NCI-H510A treated with DMSO at 0.1 percent for 48 hours (cell line): ENCODE measurements around the gene ARRDC4.

Source experiments
- DNase-seq: peaks from one replicate; lab custom pipeline; 2025; lab: John Stamatoyannopoulos, UW

ARRDC4 gene, protein sequence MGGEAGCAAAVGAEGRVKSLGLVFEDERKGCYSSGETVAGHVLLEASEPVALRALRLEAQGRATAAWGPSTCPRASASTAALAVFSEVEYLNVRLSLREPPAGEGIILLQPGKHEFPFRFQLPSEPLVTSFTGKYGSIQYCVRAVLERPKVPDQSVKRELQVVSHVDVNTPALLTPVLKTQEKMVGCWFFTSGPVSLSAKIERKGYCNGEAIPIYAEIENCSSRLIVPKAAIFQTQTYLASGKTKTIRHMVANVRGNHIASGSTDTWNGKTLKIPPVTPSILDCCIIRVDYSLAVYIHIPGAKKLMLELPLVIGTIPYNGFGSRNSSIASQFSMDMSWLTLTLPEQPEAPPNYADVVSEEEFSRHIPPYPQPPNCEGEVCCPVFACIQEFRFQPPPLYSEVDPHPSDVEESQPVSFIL

DNA sequence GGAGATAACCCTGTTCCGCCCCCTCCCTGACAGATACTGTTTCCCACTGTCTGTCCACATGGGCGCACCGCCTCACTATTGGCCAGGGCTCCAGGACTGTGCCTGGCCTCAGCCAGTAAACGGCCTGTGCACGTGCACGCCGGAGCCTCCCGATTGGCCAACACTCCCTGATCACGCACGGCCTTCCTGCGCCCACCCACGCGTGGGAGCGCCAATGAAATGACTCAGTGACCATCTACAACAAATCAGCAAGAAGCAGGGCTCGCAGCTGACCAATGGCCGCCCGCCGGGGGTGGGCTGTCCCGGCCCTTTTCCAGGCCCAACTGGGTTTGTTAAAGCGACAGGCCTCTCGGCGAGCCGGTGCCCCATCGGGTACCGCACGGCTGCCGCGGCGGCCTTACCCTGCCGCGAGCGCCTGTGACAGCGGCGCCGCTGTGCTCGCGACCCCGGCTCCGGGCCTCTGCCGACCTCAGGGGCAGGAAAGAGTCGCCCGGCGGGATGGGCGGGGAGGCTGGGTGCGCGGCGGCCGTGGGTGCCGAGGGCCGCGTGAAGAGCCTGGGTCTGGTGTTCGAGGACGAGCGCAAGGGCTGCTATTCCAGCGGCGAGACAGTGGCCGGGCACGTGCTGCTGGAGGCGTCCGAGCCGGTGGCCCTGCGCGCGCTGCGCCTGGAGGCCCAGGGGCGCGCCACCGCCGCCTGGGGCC lies at the start of gene ARRDC4:
ARRDC4 (plus strand) TSS at position 340 of the 703 bp plus-strand sequence; CDS start at position 499, 159 bp downstream.
- DNase-seq, result peak; percentile 80

DNA sequence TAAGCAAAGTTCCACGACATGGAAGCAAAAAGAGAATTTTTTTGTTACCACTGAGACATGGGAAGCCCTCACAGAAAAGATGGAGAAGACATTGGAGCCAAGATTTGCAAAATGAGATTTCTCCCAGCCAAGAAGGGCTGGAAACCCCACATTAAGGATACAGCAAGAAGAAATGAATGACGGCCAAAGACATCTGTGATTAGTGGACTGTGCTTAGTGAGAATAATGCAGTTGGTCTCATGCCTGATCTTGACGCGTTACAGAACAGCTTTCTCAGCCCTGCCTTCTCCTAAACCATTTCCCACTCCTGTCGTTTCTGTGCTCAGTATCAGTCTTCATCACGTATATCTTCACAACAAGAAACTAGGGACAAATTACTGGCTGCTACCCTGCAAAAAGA lies 45.8 kb upstream of the ARRDC4 start:
- DNase-seq, result no peak

DNA sequence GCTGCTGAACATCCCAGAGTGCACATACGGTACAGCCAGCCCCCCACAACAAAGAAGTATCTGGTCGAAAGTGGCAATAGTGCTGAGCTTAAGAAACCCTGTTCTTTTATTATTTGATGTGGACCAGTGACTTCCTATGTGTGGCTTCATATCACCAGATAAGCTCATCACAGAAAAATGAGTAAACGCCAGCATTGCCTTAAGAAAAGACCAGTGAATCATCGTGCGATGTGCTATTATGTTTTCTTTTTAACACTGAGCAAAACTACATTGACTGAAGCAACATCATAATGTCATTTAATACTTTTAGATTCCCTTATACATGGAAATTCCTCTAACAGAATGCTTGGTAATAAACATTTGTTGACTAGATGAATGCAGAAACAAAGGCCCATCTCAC lies 45.2 kb upstream of the ARRDC4 start:
- no peak for DNase-seq

DNA sequence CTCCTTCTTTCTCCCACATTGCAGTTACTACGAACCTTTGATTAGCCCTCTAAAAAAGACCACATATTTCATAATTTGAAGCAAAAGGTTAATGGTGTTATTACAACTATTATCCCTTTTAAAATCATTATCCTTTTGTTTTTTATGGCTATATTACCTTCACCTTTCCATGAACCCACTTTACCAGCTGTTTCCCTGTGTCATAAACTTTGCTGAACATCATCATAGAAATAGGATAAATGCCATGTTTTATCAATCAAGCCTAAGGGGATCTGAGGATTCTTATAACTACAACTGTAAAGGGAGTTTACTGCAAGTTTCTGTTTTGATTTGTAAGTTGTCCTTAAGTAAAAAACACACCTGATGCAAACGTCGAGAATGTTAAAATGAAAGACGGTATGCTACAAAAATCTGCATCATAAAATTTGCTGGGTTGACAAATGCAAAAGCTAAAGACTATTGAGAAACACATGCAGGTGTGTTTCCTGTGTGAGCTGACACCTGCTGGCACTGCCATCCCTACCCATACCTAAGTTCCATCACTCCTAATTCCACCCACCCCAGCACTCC lies 39.1 kb upstream of the ARRDC4 start:
- DNase-seq, result no peak

DNA sequence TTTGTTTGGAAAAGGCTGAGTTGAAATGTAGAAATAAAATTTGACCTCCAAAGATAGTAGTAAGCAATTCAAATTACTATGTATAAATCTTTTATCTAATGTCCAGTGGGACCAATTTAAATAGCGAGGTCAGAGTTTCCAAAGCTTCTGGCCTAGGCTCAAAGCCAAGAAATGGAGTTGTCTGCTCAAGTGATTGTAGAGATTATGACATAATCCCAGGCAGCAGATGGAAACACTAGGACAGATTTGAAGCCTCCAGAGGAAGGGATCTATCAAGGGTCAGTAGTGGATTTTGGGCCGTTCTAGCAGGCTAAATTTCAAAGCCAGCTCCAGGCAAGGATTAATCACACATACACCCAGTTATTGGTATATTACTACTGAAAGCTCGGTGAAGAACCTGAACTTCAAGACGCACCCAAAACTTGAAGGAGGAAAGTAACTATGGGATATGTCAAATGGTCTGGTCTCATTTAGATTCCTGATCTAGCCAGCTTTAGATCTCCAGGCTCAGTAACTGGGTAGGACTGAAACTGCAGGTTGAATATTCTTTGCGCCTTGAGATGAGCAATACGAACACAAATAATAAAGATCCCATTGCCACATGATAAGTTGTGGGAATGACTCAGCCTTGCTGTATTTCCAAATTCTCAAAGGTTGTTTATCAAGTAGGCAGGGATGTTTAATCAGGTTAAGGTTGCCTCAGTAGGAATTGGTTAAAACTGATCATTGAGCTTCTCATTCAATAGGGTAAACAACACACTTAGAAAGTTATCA lies 30.9 kb upstream of the ARRDC4 start:
- no peak for DNase-seq

DNA sequence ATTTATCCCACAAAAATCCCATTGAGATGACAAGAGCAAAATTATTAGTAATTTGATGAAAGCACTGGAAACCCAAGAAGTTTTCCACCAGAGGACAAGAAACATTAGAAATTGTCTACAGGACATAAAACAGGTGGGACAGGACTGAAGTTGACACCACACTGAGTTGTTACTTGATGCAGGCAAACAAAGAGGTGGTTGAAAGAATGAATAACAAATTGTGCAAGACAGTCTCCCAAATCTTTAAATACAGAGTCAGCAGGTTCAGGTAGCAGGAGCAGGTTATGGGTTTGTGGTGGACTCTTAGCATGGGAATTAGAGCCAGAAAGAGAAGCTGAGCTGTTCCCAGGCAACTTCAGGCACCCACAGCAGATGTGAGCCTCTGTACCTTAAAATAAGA lies 30.3 kb upstream of the ARRDC4 start:
- no peak for DNase-seq

DNA sequence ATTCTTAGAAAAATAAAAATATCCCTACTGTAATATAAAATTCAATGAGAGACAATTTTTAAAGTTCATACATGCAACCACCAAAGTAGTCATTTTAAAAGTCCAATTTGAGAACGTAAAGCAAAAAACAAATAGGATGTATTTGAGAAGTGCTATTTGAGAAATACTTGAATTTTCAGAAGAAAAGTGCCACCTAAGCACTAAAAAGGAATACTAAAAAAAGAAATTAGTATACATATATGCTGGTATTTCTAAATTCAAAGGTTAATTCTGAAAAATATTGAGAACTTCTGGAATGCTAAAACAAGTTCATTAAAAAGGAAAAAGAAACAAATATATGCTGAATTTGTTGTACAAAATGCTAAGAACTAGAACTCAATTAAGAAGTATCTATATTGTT lies 29.2 kb upstream of the ARRDC4 start:
- DNase-seq, result no peak

DNA sequence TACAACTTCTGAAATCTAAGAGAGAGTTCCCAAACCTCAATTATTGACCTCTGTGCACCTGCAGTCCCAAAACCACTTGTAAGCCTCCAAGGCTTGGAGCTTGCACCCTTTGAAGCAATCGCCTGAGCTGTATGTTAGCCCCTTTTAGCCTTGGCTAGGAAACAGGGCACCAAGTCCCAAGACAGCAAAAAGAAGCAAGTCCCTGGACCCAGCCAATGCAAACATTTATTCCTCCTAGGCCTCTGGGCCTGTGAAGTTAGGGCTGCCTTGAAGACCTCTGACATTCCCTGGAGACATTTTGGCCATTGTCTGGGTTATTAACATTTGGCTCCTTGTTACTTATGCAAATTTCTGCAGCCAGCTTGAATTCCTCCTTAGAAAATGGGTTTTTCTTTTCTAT lies 26.9 kb upstream of the ARRDC4 start:
- DNase-seq, result no peak

DNA sequence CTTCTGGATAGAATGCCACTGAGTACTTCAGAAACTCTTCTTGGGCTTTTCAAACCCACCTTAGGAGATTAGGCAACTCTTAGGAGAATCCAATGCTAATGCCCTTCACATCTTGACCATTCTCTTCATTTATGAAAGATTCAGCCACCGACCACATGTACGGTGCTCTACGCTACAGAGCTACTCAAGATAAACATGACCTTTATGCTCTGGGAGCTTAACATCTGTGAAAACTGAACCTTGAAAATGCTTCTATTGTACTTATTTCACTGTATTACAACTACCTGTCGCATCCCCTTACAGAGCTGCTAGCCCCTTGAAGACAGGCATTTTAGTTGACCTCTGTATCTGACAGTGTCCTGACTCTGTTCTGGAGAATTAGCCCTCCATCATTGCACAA lies 19.5 kb upstream of the ARRDC4 start:
- DNase-seq, result no peak

DNA sequence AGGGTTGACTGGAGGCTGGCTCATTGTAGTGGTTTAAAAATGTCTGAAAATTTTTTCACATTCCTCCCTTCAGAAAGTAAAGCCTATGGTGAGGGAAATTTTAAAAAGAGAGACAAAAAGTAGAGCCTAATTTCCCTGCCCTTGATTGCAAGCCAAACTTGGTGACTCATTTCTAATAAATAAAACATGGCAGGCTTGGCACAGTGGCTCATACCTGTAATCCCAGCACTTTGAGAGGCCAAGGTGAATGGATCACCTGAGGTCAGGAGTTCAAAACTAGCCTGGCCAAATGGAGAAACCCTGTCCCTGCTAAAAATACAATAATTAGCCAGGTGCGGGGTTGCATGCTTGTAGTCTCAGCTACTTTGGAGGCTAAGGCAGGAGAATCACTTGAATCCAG lies 18.9 kb upstream of the ARRDC4 start:
- no peak for DNase-seq

DNA sequence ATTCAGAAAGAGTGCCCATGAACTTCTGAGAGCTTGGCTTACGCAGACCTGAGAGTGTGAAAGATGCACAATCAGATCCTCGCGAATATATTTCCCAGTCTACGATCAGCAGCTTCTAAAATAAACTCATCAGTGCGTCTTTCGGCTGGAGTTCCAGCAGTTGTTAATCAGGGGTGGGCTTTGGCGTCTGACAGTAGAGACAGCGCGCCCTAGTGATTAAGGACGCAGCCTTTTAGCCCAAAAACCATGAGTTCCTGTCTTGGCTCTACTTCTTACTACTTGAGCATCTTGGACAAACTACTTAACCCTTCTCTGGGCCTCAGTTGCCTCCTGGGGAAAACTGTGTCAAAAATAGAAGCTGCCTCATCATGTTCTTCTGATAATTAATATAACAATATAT lies 15.8 kb upstream of the ARRDC4 start:
- no peak for DNase-seq

DNA sequence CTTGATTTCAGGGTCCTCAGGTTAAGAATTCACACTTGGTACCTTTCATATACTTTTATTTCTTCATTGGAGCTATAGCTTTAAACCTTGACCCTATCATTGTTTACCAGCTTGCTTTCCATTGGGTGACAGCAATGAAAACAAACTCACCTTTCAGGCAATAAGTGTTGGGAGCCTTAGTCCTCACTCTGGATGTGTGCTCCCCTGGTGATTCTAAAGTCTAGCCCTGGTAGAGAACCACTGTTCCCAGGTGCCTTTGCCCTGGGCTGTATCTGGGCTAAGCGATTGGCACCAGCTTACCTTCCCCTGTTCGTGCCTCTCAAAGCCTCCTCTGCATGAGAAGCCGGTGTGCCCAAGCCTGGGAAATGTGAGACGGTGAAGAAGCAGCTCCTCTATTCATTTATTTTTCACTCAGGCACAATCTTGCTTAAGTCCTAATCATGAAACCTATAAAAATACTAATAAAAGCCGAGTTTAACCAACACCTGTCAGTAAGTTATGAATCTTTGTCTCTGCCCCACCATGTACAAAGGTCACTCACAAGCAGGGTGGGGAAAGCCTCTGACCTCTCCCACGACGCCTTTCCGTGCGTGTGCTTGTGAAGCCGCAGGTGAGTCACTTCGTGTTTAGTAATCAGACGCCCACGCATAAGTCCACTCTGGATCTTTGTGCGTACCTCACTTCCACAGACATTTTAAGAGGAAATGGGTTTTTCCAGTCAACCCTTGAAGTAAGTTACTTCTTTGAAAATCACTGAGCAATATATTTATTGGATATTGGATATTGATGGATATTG lies 12.8 kb upstream of the ARRDC4 start:
- no peak for DNase-seq

DNA sequence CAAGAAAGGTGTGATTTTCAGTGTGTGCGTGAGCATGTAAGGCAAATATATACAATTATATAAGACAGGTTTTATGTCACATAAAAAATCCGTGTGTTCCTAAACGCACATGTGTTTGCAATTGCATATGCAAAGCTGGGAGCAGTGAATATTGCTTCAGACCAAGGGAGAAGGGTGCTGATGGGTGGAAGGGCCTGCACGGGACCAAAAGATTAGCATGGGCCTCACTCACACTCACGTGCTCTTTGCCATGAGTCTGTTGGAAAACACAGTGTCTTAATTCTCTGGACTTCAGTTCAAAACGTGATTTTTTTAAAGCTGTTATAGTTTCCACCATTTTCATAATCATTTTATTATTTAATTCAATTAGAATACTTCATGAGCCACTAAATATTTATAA lies 7.2 kb upstream of the ARRDC4 start:
- no peak for DNase-seq

DNA sequence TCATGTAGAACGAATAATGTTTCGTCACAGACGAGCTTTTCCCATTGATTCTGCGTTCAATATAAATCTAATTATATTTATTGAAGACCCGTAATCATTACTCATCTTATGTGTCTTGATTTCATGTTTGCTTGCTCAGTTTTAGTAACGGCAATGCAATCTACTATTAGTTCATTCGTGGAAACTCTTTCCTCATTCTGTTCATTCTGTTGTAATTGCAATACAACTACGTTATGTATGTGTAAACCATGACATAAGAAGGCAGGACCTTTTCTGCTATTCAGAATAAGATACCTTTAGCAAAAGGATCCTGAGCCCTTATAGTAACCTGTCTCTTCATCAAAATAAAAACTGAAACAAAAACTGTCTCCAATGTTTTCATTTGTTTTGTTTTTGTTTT lies 6.8 kb upstream of the ARRDC4 start:
- no peak for DNase-seq

DNA sequence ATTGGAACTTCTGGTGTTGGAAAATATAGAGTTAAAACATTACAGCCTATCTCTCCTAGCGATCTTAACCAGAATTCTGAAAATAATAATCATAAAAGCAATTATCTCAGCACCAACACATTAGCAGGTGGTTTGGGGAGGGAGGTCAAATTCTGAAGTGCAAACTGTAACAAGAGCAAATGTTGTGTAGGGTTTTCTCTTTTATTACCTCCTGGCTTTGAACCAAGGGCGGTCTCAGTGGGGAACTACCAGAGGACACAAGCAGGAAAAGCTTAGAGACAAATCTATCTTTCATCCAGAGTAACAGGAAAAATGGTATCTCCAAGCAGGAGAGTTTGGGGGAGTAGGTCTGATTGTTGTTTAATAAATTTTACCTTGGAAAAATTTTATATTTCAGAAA lies 5.5 kb upstream of the ARRDC4 start:
- no peak for DNase-seq

DNA sequence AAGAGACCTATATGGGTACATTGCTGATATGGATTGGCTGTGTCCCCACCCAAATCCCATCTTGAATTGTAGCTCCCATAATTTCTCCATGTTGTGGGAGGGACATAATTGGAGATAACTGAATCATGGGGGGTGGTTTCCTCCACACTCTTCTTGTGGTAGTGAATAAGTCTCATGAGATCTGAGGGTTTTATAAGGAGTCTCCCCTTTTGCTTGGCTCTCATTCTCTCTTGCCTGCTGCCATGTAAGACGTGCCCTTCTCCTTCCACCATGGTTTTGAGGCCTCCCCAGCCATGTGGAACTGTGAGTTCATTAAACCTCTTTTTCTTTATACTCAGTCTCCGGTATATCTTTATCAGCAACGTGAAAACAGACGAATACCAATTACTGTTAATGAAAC lies 5.0 kb upstream of the ARRDC4 start:
- no peak for DNase-seq

DNA sequence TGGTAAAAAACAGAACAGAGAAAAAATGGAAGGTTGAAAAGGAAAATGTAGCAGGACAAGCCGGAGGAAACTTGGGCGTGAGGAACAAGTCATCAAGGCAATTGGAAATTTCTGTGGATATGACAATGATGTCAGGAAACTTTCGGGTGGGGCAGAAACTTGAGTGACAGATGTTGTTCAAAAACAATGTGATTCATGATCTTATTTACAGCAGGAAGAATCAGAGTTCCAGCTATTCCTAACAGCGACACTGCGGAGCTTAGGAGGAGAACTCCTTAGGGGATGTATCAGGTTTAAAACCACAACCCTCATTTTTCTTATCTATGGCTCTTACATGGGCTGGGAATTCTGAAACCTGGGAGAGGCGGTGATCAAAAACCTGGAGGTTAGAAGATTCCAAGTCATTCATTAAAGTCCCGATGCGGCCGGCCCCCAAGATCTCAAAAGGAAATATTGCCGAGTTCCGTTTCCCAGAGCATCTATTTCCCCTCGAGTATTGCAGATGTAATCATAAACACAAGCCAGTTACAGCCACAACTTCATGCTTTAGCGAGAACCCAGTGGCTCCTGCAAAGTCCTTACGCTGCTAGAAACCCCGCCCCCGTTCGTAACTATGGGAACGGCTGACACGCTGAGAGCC lies 659 bp upstream of the ARRDC4 start:
- no peak for DNase-seq

DNA sequence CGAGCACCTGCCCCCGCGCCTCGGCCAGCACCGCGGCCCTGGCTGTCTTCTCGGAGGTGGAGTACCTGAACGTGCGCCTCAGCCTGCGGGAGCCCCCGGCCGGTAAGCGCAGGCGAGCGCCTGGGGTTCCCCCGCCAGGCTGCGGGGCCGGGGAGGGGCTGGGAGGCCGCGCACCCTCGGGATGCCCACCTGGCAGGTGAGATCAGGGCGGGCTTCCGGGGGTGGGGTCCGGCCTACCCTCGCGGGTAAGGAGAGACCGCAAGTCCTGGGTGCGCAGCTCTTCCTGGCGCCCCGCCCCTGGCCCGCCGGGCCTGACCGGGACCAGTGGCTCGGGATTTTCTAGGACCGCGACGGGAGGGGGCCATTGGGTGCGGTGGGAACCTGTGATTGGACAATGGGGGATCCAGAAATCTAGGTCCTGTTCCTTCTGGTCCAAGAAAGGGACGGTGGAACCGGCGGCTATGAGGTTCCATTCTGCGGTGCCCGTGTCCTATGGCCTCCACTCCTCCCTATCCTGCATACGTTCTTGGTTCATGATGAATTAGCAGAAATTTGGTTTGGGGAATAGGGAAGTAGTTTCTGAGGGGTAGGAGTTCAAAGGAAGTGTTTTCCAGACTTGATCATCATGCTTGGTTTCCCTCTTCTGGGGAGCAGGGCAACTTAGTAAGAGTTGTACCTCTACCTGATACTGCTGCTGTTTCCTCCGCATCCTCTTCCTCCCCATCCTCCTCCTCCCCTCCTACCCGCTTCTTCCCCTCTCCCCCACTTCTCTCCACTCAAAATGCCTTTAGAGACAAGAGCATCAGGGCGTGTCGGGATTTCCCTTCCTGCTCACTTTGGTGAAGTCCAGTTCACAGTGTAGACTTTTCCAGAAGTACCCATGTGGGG lies 808 bp downstream of the ARRDC4 start:
- no peak for DNase-seq

DNA sequence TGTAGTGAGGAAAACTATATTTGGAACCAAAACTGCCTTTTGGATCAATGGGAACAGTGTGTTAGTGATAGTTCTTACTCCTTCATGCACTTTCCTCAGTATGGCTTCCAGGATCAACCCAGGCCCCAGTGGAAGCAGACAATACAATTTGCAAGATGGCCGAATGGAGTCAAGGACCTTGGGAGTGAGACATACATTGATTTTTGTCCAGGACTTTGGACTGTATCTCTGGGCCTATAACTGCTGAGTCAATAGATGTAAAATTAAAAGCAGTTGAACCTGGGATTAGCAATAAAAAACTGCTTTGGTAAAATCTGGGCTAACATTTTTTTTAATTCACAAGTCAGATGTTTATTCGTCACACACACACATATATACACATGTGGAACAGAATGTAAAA lies 1.8 kb downstream of the ARRDC4 start:
- DNase-seq, result no peak

DNA sequence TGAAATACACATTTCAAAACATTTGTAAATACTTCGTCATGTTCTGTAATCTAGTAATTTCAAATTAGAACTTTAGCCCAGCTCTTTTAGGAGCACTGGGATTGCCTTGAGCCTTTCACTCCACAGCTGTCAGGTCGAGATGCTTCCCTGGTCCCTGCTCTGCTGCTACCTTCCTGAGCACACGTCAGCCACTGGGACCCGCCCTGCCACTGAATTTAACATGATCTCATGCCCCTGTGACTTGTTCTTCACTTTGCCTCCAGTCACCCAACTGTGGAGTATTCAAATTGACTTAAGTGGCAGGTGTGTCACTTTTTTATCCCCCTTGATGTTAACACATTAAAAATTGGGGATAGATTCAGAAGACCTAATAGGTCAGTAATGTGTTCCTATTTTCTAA lies 3.3 kb downstream of the ARRDC4 start:
- no peak for DNase-seq
